ENCODE measurements around the gene TMEM14C. TPM values are rescaled to one million over a fixed set of nuclear protein-coding genes. Genes with fewer than 3 reads are reported as not detected.
A peak's percentile ranks its signal among the peaks of the same experiment; 100 is the strongest.
"Not testable (repeated sequence)": the region's sequence is repeated elsewhere in the genome, so short reads cannot be mapped to it uniquely, and the experiment has no call there.

The TMEM14C gene
- total RNA-seq, 2 donors from 2014 or later: 12.0 to 27.4 TPM

DNA sequence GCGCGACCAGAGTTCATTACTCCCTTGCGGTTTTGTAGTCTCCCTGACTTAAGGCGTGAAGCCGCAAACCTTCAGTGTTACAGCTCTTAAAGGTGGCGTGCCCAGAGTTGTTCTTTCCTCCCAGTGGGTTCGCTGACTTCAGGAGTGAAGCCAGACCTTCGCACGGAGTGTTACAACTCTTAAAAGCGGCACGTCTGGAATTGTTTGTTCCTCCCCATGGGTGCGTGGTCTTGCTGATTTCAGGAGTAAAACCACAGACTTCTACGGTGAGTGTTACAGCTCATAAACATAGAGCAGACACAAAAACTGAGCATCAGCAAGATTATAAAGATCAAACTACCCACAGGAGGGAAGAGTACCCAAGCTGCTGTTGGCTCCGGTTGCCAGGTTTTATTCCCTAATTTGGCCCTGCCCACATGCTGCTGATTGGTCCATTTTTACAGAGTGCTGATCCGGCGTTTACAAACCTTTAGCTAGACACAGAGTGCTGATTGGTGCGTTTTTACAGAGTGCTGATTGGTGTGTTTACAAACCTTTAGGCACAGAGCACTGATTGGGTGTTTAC, 10.4 kb downstream of the TMEM14C start:
- Mint-ChIP-seq H3K9me3 (no peaks in the 10 kb centered on the region), H3K27ac (peak overlapping the region in 1 of 2 donors; percentile 40)
- ATAC-seq: peak; percentile 94 to 96

DNA sequence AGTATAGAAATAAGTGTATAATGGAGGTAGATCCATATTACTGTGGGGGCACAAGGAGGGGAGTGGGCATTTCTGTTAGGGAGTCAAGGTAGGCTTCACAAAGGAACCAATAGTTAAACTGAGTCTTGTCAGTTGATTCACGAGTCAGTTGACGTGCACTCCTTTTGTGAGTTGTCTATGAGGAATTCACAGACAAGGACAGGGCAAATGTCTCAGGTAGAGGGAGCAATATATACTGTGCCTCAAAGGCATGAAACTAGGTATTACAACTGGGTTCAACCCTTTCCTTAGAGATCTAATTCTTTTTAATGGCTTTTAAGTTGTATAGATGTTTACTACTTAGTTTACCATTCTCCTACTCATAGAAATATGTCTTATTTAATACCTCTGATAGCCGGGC, 11.0 kb downstream of the TMEM14C start:
- Mint-ChIP-seq H3K4me1 (ENCODE audit: low read depth in 2 of 2) (peaks cover 12 to 14% of the 10 kb centered on the region in 2 donors), H3K4me3 (peak overlapping the region; percentile 81), H3K27ac (peak overlapping the region in 1 of 2 donors; percentile 40), H3K9me3 (no peaks in the 10 kb centered on the region), H3K36me3 (peaks cover 6% of the 10 kb centered on the region), H3K27me3 (peaks cover 14 to 19% of the 10 kb centered on the region in 2 donors)
- no peak for DNase-seq (ENCODE audit: low spot score)
- ATAC-seq: no peak

More for the DNA sequence above, 10.4 kb downstream of the TMEM14C start:
- peak; percentile 86 for DNase-seq (ENCODE audit: low spot score)
- peak overlapping the region; percentile 81 for H3K4me3 Mint-ChIP-seq
- H3K36me3 Mint-ChIP-seq: peaks cover 6% of the 10 kb centered on the region
- H3K27me3 Mint-ChIP-seq: peaks cover 16 to 17% of the 10 kb centered on the region in 2 donors
- peaks cover 14 to 15% of the 10 kb centered on the region in 2 donors for H3K4me1 Mint-ChIP-seq (ENCODE audit: low read depth in 2 of 2)

DNA sequence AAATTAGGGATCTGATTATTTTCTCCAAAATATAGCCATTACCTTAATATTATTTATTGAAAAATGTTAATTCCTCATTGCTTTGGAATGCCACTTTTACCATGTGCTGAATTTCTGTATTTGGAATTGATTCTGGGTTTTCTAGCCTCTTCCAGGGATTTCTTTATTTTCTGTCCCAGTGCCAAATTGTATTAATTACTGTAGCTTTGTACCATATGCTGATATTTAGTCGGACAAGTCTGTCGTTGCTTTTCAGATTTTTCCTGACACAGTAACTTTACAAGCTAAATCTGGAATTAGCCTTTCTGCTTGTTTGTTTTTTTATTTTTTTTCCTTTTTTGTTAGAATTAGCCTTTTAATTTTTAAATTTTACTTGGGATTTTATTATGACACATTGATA, 13.9 kb downstream of the TMEM14C start:
- no peaks in the 10 kb centered on the region for H3K36me3 Mint-ChIP-seq
- no peaks in the 10 kb centered on the region for H3K9me3 Mint-ChIP-seq
- H3K27me3 Mint-ChIP-seq: peaks cover 5 to 17% of the 10 kb centered on the region in 2 donors
- H3K4me3 Mint-ChIP-seq: no peak overlapping the region
- H3K27ac Mint-ChIP-seq: no peak overlapping the region
- DNase-seq (ENCODE audit: low spot score) (no peak), ATAC-seq (no peak)
- H3K4me1 Mint-ChIP-seq (ENCODE audit: low read depth in 2 of 2): peaks cover 12 to 14% of the 10 kb centered on the region in 2 donors

DNA sequence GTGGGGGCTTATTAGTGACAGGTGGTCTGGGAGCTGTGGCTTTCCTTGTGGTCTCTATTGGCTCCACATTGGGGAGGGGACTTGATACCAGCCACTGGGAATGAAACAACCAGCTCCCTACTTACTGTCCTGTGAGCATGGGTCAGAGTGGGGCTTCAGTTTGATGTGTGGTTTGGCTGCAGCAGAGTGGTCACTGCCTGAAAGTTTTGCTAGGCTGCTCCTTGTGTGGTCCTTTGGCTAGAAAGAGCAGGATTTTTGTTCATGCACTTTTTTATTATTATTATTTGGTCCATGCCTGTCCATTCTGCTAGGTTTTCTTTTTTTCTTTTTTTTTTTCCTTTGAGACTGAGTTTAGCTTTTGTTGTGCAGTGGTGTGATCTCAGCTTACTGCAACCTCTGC, 17.2 kb downstream of the TMEM14C start:
- H3K36me3 Mint-ChIP-seq: no peaks in the 10 kb centered on the region
- H3K27me3 Mint-ChIP-seq: peaks cover 8 to 16% of the 10 kb centered on the region in 2 donors
- H3K4me3 Mint-ChIP-seq: no peak overlapping the region
- no peaks in the 10 kb centered on the region for H3K4me1 Mint-ChIP-seq (ENCODE audit: low read depth in 2 of 2)
- DNase-seq (ENCODE audit: low spot score): no peak
- no peak overlapping the region for H3K27ac Mint-ChIP-seq
- no peak for ATAC-seq
- no peaks in the 10 kb centered on the region for H3K9me3 Mint-ChIP-seq

DNA sequence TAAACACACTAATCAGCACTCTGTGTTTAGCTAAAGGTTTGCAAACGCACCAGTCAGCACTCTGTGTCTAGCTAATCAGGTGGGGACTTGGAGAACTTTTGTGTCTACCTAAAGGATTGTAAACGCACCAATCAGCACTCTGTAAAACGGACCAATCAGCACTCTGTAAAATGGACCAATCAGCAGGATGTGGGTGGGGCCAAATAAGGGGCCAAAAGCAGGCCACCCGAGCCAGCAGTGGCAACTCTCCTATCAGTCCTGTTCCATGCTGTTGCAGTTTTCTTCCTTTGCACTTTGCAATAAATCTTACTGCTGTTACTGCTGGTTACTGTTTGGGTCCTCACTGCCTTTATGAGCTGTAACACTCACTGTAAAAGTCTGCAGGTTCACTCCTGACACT, 18.8 kb downstream of the TMEM14C start:
- H3K4me1 Mint-ChIP-seq (ENCODE audit: low read depth in 2 of 2); H3K27ac Mint-ChIP-seq; H3K9me3 Mint-ChIP-seq; ATAC-seq; H3K36me3 Mint-ChIP-seq; DNase-seq (ENCODE audit: low spot score); H3K4me3 Mint-ChIP-seq: not testable (repeated sequence)
- peaks cover 6 to 19% of the 10 kb centered on the region in 2 donors for H3K27me3 Mint-ChIP-seq

DNA sequence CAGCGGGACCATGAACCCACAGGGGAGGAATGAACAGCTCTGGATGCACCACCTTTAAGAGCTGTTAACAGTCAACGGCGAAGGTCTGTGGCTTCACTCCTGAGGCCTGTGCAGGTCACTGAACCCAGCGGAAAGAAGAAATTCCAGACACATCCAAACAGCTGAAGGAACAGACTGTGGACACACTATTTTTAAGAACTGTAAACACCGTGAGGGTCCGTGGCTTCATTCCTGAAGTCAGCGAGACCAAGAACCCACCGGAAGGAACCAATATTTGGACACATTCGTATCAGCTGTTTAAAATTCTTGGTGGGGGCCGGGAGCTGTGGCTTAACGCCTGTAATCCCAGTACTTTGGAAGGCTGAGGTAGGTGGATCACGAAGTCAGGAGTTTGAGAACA, 19.4 kb downstream of the TMEM14C start:
- Mint-ChIP-seq H3K27me3 (peaks cover 6 to 19% of the 10 kb centered on the region in 2 donors), H3K4me3 (no peak overlapping the region), H3K36me3 (no peaks in the 10 kb centered on the region), H3K27ac (no peak overlapping the region), H3K9me3 (no peaks in the 10 kb centered on the region), H3K4me1 (ENCODE audit: low read depth in 2 of 2) (peaks cover 5 to 8% of the 10 kb centered on the region in 2 donors)
- ATAC-seq (no peak), DNase-seq (ENCODE audit: low spot score) (no peak)

DNA sequence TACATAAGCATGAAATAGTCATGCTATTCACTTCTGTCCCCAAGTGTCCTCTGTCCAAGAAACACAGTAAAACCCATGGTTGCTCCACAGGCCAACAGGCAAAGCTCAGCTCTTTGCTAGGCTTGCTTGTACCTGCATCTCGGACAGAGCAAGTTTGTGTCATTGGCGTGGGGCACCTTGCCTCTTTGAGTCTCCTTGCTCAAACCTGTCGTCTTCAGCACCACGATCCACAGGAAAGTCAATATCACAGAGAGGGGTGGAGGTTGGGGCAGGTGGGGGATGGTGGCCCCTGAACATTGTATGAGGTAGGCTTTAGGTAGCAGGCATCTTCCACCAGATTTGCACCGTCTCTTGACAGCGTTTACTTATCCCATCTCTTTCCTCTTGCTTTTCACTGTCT, 20.6 kb downstream of the TMEM14C start:
- DNase-seq (ENCODE audit: low spot score) (no peak), ATAC-seq (no peak)
- Mint-ChIP-seq H3K36me3 (no peaks in the 10 kb centered on the region), H3K4me1 (ENCODE audit: low read depth in 2 of 2) (peaks cover 10 to 17% of the 10 kb centered on the region in 2 donors), H3K9me3 (no peaks in the 10 kb centered on the region), H3K4me3 (no peak overlapping the region), H3K27me3 (peaks cover 6 to 14% of the 10 kb centered on the region in 2 donors), H3K27ac (no peak overlapping the region)

DNA sequence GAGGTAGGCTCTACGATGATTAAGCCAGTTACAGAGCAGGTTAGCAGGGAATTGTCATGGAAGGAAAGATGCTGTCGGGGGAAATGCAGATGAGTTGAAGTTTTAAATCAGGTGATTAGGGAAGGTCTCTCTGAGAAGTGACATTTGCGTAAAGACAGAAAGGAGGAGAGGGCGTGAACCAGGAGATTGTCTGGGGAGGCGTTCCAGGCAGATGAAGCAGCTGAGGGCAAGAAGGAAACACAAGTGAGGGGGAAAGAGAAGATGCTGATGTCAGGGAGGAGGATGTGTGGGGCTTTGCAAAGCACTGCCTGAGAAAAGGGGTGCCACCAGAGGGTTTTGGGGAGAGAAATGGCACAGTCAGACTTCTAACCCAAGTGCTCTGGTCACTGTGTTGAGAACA, 22.2 kb downstream of the TMEM14C start:
- Mint-ChIP-seq H3K27me3 (peaks cover 6 to 12% of the 10 kb centered on the region in 2 donors), H3K27ac (no peak overlapping the region), H3K36me3 (no peaks in the 10 kb centered on the region), H3K4me1 (ENCODE audit: low read depth in 2 of 2) (peaks cover 17 to 29% of the 10 kb centered on the region in 2 donors), H3K4me3 (no peak overlapping the region), H3K9me3 (no peaks in the 10 kb centered on the region)
- ATAC-seq (no peak), DNase-seq (ENCODE audit: low spot score) (no peak)

DNA sequence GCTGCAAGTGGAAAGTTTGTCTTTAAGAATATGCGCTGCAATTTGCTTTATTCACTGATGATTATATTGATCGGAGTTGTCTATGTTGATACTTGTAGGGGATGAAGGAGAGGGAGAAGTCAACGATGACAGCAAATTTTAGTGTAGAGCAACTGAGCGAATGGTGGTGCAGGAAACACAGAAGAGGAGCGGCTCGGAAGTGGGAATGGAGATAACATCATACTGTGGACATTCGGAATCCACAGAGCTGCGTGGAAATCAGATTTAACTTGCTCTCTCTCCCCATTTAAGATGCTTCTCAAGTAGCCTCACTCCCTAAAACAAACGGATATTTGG, 24.0 kb downstream of the TMEM14C start:
- peak overlapping the region; percentile 91 for H3K4me3 Mint-ChIP-seq
- H3K27me3 Mint-ChIP-seq: peaks cover 6 to 12% of the 10 kb centered on the region in 2 donors
- ATAC-seq (no peak), DNase-seq (ENCODE audit: low spot score) (no peak)
- peaks cover 33 to 47% of the 10 kb centered on the region in 2 donors for H3K4me1 Mint-ChIP-seq (ENCODE audit: low read depth in 2 of 2)
- no peaks in the 10 kb centered on the region for H3K36me3 Mint-ChIP-seq
- H3K9me3 Mint-ChIP-seq: no peaks in the 10 kb centered on the region
- H3K27ac Mint-ChIP-seq: peak overlapping the region; percentile 81 to 91

DNA sequence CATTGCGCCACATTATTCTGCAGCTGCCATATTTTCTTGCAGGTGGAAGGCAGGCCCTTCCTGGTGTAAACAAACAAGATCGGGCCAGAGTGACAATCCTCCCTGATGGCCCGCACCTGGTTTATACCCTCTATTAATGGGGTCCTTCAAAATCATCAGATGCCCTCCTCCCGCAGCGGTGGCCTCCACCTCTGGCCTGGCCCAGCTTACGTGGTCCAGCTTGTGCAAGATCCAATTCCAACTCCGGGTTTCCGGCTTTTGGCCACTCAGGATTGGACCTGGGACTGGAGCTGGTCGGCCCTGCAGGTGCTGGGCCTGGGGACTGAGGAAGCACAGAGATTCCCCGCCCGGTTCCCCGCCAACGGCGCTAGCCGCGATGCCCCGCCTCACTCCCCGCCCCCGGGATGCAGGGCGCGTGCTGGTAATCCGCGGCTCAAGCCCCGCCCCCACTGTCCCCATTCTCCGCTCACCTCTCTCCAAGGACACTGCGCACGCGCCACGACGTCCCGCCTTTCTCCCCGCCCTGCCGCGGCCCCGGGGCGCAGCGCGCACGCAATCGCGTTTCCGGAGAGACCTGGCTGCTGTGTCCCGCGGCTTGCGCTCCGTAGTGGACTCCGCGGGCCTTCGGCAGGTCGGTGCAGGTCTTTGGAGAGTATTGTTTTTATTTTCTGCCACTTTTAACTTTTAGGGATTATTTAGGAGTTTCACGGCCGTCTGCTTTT, 24.5 kb downstream of the TMEM14C start, which contains the start of gene TMEM14B:
Gene TMEM14B (plus strand): TSS at position 555 of the 722 bp plus-strand sequence. CDS start 1,441 bp downstream, outside the sequence.
- ATAC-seq (peak; percentile 98 to 99), DNase-seq (ENCODE audit: low spot score) (peak; percentile 99)
- peaks cover 36 to 51% of the 10 kb centered on the region in 2 donors for H3K4me1 Mint-ChIP-seq (ENCODE audit: low read depth in 2 of 2)
- H3K27ac Mint-ChIP-seq: peak within 1 kb of the TSS; percentile 81 to 91
- H3K36me3 Mint-ChIP-seq: no peaks in the 10 kb centered on the region
- peaks cover 6 to 12% of the 10 kb centered on the region in 2 donors for H3K27me3 Mint-ChIP-seq
- peak within 1 kb of the TSS; percentile 91 for H3K4me3 Mint-ChIP-seq
- H3K9me3 Mint-ChIP-seq: no peaks in the 10 kb centered on the region

DNA sequence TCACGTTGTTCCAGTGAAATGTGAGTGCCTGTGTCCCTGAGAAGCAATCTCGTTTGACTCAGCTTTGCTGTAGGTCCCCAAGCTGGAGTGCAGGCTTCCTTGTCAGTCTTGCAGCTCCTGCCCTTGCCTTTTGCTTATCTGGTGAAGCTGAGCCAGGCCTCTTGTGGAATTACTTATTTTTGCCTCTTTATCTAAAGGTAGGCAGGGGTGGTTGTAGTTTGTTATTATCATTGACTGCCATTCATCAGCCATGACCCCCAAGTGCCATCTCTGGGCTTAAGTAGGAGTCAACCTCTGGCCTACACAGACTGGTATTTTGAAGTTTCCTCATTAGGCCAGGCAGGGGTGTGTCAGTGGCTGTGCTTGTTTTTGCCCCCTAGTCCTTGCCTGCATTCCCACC, 26.9 kb downstream of the TMEM14C start:
- Mint-ChIP-seq H3K4me3 (peak overlapping the region; percentile 36), H3K9me3 (no peaks in the 10 kb centered on the region), H3K27me3 (peaks cover 15 to 21% of the 10 kb centered on the region in 2 donors), H3K36me3 (peaks cover 14% of the 10 kb centered on the region), H3K4me1 (ENCODE audit: low read depth in 2 of 2) (peaks cover 43 to 60% of the 10 kb centered on the region in 2 donors), H3K27ac (no peak overlapping the region)
- DNase-seq (ENCODE audit: low spot score) (no peak), ATAC-seq (no peak)

DNA sequence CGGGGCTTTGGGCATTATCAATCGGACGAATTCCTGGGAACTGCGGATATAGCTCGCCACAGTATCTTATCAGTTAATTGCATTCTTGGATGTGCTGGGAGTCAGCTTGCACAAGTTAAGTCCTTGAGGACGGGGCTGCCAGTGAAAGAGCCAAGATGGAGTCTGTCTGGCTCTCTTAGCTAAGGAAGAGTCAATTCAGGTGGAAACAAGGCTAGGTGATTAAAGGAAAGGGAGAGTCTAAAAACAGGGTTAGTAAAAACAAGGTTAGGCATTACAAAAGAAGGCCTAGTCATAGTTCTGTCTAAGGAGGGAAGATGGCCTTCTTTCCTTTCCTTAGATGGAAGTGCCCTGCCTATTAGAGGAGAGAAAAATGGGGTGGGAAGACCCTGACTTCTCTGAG, 27.7 kb downstream of the TMEM14C start:
- Mint-ChIP-seq H3K4me1 (ENCODE audit: low read depth in 2 of 2) (peaks cover 47 to 60% of the 10 kb centered on the region in 2 donors), H3K27me3 (peaks cover 9 to 21% of the 10 kb centered on the region in 2 donors), H3K4me3 (peak overlapping the region; percentile 50), H3K27ac (peak overlapping the region in 1 of 2 donors; percentile 51), H3K36me3 (peaks cover 20% of the 10 kb centered on the region)
- H3K9me3 Mint-ChIP-seq; ATAC-seq; DNase-seq (ENCODE audit: low spot score): not testable (repeated sequence)

DNA sequence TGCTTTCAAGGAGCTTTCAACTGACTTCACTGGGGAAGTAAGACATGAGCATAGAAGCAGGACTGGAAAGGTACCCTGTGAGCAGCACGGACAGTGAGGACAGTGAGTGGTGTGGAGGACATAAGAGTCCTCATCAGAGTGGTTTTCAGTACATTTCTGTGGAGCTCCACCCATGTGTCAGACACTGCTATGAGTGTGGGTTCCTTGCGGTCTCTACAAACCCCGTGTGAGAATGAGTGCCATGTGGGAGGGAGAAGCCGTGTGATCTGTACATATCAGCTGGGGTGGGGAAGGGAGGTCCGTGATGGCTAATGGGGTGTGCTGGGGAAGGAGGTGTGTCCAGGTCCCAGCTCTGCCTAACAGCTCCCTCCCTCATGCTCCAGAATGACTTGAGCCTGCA, 28.9 kb downstream of the TMEM14C start:
- Mint-ChIP-seq H3K4me1 (ENCODE audit: low read depth in 2 of 2) (peaks cover 45 to 57% of the 10 kb centered on the region in 2 donors), H3K27me3 (peaks cover 9 to 18% of the 10 kb centered on the region in 2 donors), H3K36me3 (peaks cover 24% of the 10 kb centered on the region), H3K27ac (peak overlapping the region in 1 of 2 donors; percentile 32), H3K4me3 (peak overlapping the region; percentile 43)
- not testable (repeated sequence) for DNase-seq (ENCODE audit: low spot score); H3K9me3 Mint-ChIP-seq
- peak; percentile 59 to 67 for ATAC-seq

DNA sequence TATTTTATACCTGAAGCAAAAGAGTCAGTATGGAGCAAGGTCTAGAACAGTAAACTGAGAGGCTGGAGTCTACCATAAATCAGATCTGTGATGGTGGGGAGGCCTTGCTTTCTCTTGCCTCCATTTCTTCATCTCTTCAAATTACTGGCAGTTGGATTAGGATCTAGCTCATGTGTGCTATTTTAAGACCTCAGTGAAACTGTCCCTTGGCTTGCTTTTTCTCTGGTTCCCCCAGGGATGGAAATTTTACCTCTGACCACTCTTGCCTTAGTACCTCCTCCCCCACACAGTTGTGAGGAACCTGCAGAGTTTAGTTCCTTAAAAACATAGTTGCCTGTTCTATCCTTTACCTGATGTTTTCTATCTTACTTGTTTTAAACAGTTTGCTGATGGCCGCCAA, 33.2 kb downstream of the TMEM14C start:
- H3K4me3 Mint-ChIP-seq: no peak overlapping the region
- H3K27ac Mint-ChIP-seq: no peak overlapping the region
- H3K4me1 Mint-ChIP-seq (ENCODE audit: low read depth in 2 of 2): peaks cover 21 to 26% of the 10 kb centered on the region in 2 donors
- DNase-seq (ENCODE audit: low spot score): no peak
- peaks cover 9 to 15% of the 10 kb centered on the region in 2 donors for H3K27me3 Mint-ChIP-seq
- peaks cover 24% of the 10 kb centered on the region for H3K36me3 Mint-ChIP-seq
- H3K9me3 Mint-ChIP-seq: no peaks in the 10 kb centered on the region
- ATAC-seq: no peak
